ENCODE measurements around the gene COL7A1.

COL7A1 gene

GRCh38 chr3:48548729-48549705, 46.1 kb downstream of the COL7A1 start:
- in situ Hi-C loops (cut with HindIII; ENCODE audit: low sequenced_read_pairs), result no loop called here
- peak; percentile 71 for DNase-seq (ENCODE audit: low read depth, low spot score)
- no peak overlapping the region for H3K4me3 ChIP-seq (ENCODE audit: low read depth, low read length)
- TF ChIP-seq CTCF (IDR thresholded peaks at IDR 0.05; ENCODE audit: low read depth, low read length), result peak; percentile 95

DNA sequence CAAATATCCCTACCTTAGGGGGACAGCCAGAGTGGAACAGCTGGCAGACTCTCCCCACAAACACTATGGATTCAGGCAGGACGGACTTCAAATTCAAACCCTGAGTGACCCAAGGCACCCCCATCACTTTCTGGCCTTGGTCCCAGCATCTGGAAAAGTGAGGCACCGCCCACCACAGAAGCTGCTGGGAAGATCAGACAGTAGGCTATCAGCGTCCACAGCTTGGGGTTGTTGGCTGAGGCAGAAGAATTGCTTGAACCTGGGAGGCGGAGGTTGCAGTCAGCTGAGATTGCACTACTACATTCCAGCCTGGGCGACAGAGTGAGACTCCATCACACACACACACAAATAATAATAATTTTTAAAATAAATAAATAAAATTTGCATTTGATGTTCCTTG, 47.0 kb downstream of the COL7A1 start:
- in situ Hi-C loops (cut with HindIII; ENCODE audit: low sequenced_read_pairs), result no loop called here
- DNase-seq (ENCODE audit: low read depth, low spot score), result no peak
- no peak overlapping the region for H3K4me3 ChIP-seq (ENCODE audit: low read depth, low read length)
- no peak for TF ChIP-seq CTCF (IDR thresholded peaks at IDR 0.05; ENCODE audit: low read depth, low read length)

GRCh38 chr3:48546203-48546829, 48.8 kb downstream of the COL7A1 start:
- H3K4me3 ChIP-seq (ENCODE audit: low read depth, low read length), result no peak overlapping the region
- TF ChIP-seq CTCF (IDR thresholded peaks at IDR 0.05; ENCODE audit: low read depth, low read length), result no peak
- DNase-seq (ENCODE audit: low read depth, low spot score), result no peak
- in situ Hi-C loops (cut with HindIII; ENCODE audit: low sequenced_read_pairs), result no loop called here

DNA sequence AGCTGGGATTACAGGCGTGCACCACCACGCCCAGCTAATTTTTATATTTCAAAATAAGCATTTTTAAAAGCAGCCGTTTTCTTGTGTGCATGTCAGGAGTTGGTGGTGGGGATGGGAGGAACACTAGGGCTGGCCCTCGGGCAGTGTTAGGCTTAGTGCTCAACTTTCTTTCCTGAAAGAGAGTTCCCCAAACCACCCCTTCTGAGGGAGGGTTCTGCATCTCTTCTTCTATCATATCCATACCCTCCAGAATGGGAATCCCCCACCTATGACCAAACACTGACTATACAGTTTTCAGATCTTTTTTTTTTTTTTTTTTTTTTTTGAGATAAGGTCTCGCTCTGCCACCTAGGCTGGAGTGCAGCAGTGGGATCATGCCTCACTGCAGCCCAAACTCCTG, 51.0 kb downstream of the COL7A1 start:
- H3K4me3 ChIP-seq (ENCODE audit: low read depth, low read length), result no peak overlapping the region
- no peak for TF ChIP-seq CTCF (IDR thresholded peaks at IDR 0.05; ENCODE audit: low read depth, low read length)
- in situ Hi-C loops (cut with HindIII; ENCODE audit: low sequenced_read_pairs), result no loop called here
- DNase-seq (ENCODE audit: low read depth, low spot score), result no peak

GRCh38 chr3:48543271-48543866, 51.8 kb downstream of the COL7A1 start:
- DNase-seq (ENCODE audit: low read depth, low spot score), result no peak
- TF ChIP-seq CTCF (IDR thresholded peaks at IDR 0.05; ENCODE audit: low read depth, low read length), result no peak
- no peak overlapping the region for H3K4me3 ChIP-seq (ENCODE audit: low read depth, low read length)
- in situ Hi-C loops (cut with HindIII; ENCODE audit: low sequenced_read_pairs), result no loop called here

DNA sequence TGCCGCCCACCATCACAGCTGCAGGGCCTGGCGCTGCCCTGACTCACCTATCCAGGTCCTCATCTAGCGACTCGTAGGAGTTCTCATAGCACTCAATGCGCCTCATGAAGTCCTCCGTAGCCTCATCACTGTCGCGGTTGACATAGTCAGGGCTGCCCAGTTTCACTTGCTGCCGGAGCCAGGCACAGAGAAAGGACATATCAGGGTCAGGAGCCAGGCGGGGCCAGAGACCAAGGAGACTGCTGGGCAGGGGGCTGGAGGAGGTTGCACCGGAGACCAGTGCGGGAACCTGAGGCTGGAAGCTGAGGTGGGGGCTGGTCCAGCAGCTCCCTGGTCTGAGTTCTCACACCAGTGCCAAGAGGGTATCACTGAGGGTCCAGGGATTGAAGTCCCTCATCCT, 56.7 kb downstream of the COL7A1 start:
- in situ Hi-C loops (cut with HindIII; ENCODE audit: low sequenced_read_pairs), result no loop called here

More for the DNA sequence above, 56.7 kb downstream of the COL7A1 start:
- TF ChIP-seq CTCF (IDR thresholded peaks at IDR 0.05; ENCODE audit: low read depth, low read length), result no peak
- no peak overlapping the region for H3K4me3 ChIP-seq (ENCODE audit: low read depth, low read length)
- no peak for DNase-seq (ENCODE audit: low read depth, low spot score)
